WTC11 (cell line): Measurements from ENCODE around the gene PCLAF. TPM values are rescaled to one million over a fixed set of nuclear protein-coding genes. Genes with fewer than 3 reads are reported as not detected.

Experiments
- ATAC-seq: fragments of 200-7000 bp; cut with Tn5 transposase; 2 replicates; pipeline ENCODE4 v1.10.0; 2021; ENCODE audit warnings: mild to moderate bottlenecking, moderate library complexity
- CTCF ChIA-PET: fragments of 300-600 bp; sonication (Branson Sonifier 250); formaldehyde crosslinking; loops from one replicate; lab custom pipeline; 2021; ENCODE audit warnings: antibody characterized with exemption; lab: Charles Lee
- POLR2A ChIA-PET: fragments of 350-600 bp; sonication (Branson Sonifier 250); formaldehyde crosslinking; loops from one replicate; lab custom pipeline; 2021; ENCODE audit warnings: antibody characterized with exemption; lab: Charles Lee
- DNase-seq: peaks from one replicate; pipeline ENCODE4 v3.0.0; 2021; ENCODE audit warnings: low spot score
- H3K27ac Mint-ChIP-seq: 2 replicates; pipeline ENCODE4 v1.8.0; 2021; ENCODE audit warnings: mixed read lengths
- H3K27me3 Mint-ChIP-seq: 2 replicates; pipeline ENCODE4 v1.8.0; 2021; ENCODE audit warnings: low read depth, mild to moderate bottlenecking, moderate library complexity, mixed read lengths
- H3K36me3 Mint-ChIP-seq: 2 replicates; pipeline ENCODE4 v1.8.0; 2021; ENCODE audit warnings: mixed read lengths
- H3K4me1 Mint-ChIP-seq: 2 replicates; pipeline ENCODE4 v1.8.0; 2022; ENCODE audit warnings: mixed read lengths
- H3K4me3 Mint-ChIP-seq: 2 replicates; pipeline ENCODE4 v1.8.0; 2021; ENCODE audit warnings: mild to moderate bottlenecking, moderate library complexity, mixed read lengths
- H3K9me3 Mint-ChIP-seq: 2 replicates; pipeline ENCODE4 v1.8.0; 2021; ENCODE audit warnings: mixed read lengths
- AFF4 ChIP-seq: sonication (generic); formaldehyde crosslinking; IDR thresholded peaks from 2 replicates; pipeline ENCODE4 v1.8.1; 2023; ENCODE audit warnings: mild to moderate bottlenecking, missing genetic modification reagents, borderline replicate concordance
- CREB1 ChIP-seq: sonication (generic); formaldehyde crosslinking; IDR thresholded peaks from 2 replicates; pipeline ENCODE4 v1.8.0; 2023; ENCODE audit warnings: mild to moderate bottlenecking, missing genetic modification reagents
- E2F1 ChIP-seq: sonication (generic); formaldehyde crosslinking; IDR thresholded peaks from 2 replicates; pipeline ENCODE4 v1.8.0; 2022; ENCODE audit warnings: mild to moderate bottlenecking, missing genetic modification reagents
- ETV6 ChIP-seq: sonication (generic); formaldehyde crosslinking; IDR thresholded peaks from 2 replicates; pipeline ENCODE4 v1.8.1; 2022; ENCODE audit warnings: mild to moderate bottlenecking, missing genetic modification reagents
- FOXP1 ChIP-seq: sonication (generic); formaldehyde crosslinking; IDR thresholded peaks from 2 replicates; pipeline ENCODE4 v1.8.0; 2022; ENCODE audit warnings: missing genetic modification reagents, mild to moderate bottlenecking, moderate library complexity, borderline replicate concordance
- GRHL2 ChIP-seq: fragments of 250-450 bp; sonication (Bioruptor Pico); IDR thresholded peaks from 2 replicates; pipeline ENCODE4 v1.8.0; 2022; ENCODE audit warnings: mild to moderate bottlenecking, moderate library complexity; ENCODE audit not compliant: insufficient replicate concordance, severe bottlenecking
- JUN ChIP-seq: sonication (generic); formaldehyde crosslinking; IDR thresholded peaks from 2 replicates; pipeline ENCODE4 v1.8.0; 2023; ENCODE audit warnings: mild to moderate bottlenecking, missing genetic modification reagents
- MYBL2 ChIP-seq: sonication (generic); formaldehyde crosslinking; IDR thresholded peaks from 2 replicates; pipeline ENCODE4 v1.8.1; 2023; ENCODE audit warnings: mild to moderate bottlenecking, moderate library complexity, missing genetic modification reagents
- NFYB ChIP-seq: sonication (generic); formaldehyde crosslinking; conservative IDR thresholded peaks from 2 replicates; pipeline ENCODE4 v1.8.0; 2022; ENCODE audit warnings: low read depth, missing genetic modification reagents
- RELA ChIP-seq: sonication (generic); formaldehyde crosslinking; IDR thresholded peaks from 2 replicates; pipeline ENCODE4 v1.8.1; 2022; ENCODE audit warnings: missing genetic modification reagents, mild to moderate bottlenecking, borderline replicate concordance
- SMAD3 ChIP-seq: sonication (generic); formaldehyde crosslinking; IDR thresholded peaks from 2 replicates; pipeline ENCODE4 v1.8.0; 2022; ENCODE audit warnings: missing genetic modification reagents, mild to moderate bottlenecking, borderline replicate concordance
- SOX15 ChIP-seq: fragments of 250-450 bp; sonication (Bioruptor Pico); IDR thresholded peaks from 2 replicates; pipeline ENCODE4 v1.9.0; 2021; ENCODE audit warnings: mild to moderate bottlenecking
- ZMAT4 ChIP-seq: fragments of 250-450 bp; sonication (Bioruptor Pico); IDR thresholded peaks from 2 replicates; pipeline ENCODE4 v1.9.0; 2021; ENCODE audit warnings: mild to moderate bottlenecking
- ZNF138 ChIP-seq: sonication (generic); formaldehyde crosslinking; conservative IDR thresholded peaks from 2 replicates; pipeline ENCODE4 v1.8.1; 2022; ENCODE audit warnings: mild to moderate bottlenecking, moderate library complexity, missing genetic modification reagents
- ZNF263 ChIP-seq: sonication (generic); formaldehyde crosslinking; IDR thresholded peaks from 2 replicates; pipeline ENCODE4 v1.8.1; 2022; ENCODE audit warnings: low read depth, mild to moderate bottlenecking, moderate library complexity, missing genetic modification reagents
- ZNF317 ChIP-seq: sonication (generic); formaldehyde crosslinking; IDR thresholded peaks from 2 replicates; pipeline ENCODE4 v1.8.1; 2023; ENCODE audit warnings: low read depth, mild to moderate bottlenecking, moderate library complexity, missing genetic modification reagents, borderline replicate concordance
- ZNF425 ChIP-seq: fragments of 250-450 bp; sonication (Bioruptor Pico); conservative IDR thresholded peaks from 2 replicates; pipeline ENCODE4 v1.9.0; 2021; ENCODE audit warnings: mild to moderate bottlenecking
- ZNF512 ChIP-seq: sonication (generic); formaldehyde crosslinking; IDR thresholded peaks from 2 replicates; pipeline ENCODE4 v1.8.1; 2022; ENCODE audit warnings: missing genetic modification reagents, borderline replicate concordance
- ZNF532 ChIP-seq: fragments of 250-450 bp; sonication (Bioruptor Pico); IDR thresholded peaks from 2 replicates; pipeline ENCODE4 v1.9.0; 2021; ENCODE audit warnings: mild to moderate bottlenecking, borderline replicate concordance
- total RNA-seq: library from RNA; stranded (reverse); gene quantifications from 3 replicates; pipeline ENCODE4 v1.2.3, GENCODE V29; 2021

The PCLAF gene
- total RNA-seq, 1 experiment from 2014 or later = 27.2 TPM

- Mint-ChIP-seq H3K9me3 (no peaks in the 10 kb centered on the region), H3K4me1 (peaks cover 15% of the 10 kb centered on the region), H3K27me3 (no peaks in the 10 kb centered on the region), H3K27ac (no peak overlapping the region), H3K36me3 (no peaks in the 10 kb centered on the region), H3K4me3 (no peak overlapping the region)
- no peak for TF ChIP-seq NFYB
- no peak for TF ChIP-seq SOX15 (CRISPR knock-in tag)
- TF ChIP-seq ZNF263 (CRISPR knock-in tag) = no peak
- TF ChIP-seq ZMAT4 (CRISPR knock-in tag) = no peak
- TF ChIP-seq JUN (CRISPR knock-in tag) = no peak
- no peak for TF ChIP-seq ZNF512 (CRISPR knock-in tag)
- no peak for TF ChIP-seq SMAD3 (CRISPR knock-in tag)
- no peak for TF ChIP-seq AFF4 (CRISPR knock-in tag)
- TF ChIP-seq RELA = no peak
- TF ChIP-seq FOXP1 (CRISPR knock-in tag) = no peak
- TF ChIP-seq ZNF317 = no peak
- TF ChIP-seq ETV6 (CRISPR knock-in tag) = no peak
- no peak for TF ChIP-seq CREB1 (CRISPR knock-in tag)
- DNase-seq (no peak), ATAC-seq (no peak)
- ChIA-PET CTCF (no interaction called here), POLR2A (no interaction called here)
Observed at GRCh38 chr15:64340355-64340754, 40.9 kb downstream of the PCLAF start.

GRCh38 chr15:64337761-64338160 is 43.5 kb downstream of the PCLAF start:
- ATAC-seq (no peak), DNase-seq (no peak)
- Mint-ChIP-seq H3K4me1 (peaks cover 12% of the 10 kb centered on the region), H3K36me3 (peaks cover 8% of the 10 kb centered on the region; the same call in 1 of the 2 replicates), H3K4me3 (no peak overlapping the region), H3K27ac (no peak overlapping the region), H3K9me3 (peaks cover 6% of the 10 kb centered on the region), H3K27me3 (no peaks in the 10 kb centered on the region)
- TF ChIP-seq ZNF512 (CRISPR knock-in tag) (no peak), E2F1 (CRISPR knock-in tag) (no peak), ZNF138 (CRISPR knock-in tag) (no peak), ZNF317 (no peak), MYBL2 (CRISPR knock-in tag) (no peak), ZNF532 (CRISPR knock-in tag) (no peak), ZNF425 (CRISPR knock-in tag) (no peak), GRHL2 (CRISPR knock-in tag) (no peak)
- CTCF ChIA-PET = interaction anchor here (0.6 kb wide), 1 partner anchor 63 kb away, joined by 3 read pairs; no protein-coding TSS in a partner anchor
- POLR2A ChIA-PET = interaction anchor here (0.7 kb wide), 1 partner anchor 186 kb away, joined by 3 read pairs; no protein-coding TSS in a partner anchor
